ENCODE data around the gene DPPA4.

DPPA4 gene

DNA sequence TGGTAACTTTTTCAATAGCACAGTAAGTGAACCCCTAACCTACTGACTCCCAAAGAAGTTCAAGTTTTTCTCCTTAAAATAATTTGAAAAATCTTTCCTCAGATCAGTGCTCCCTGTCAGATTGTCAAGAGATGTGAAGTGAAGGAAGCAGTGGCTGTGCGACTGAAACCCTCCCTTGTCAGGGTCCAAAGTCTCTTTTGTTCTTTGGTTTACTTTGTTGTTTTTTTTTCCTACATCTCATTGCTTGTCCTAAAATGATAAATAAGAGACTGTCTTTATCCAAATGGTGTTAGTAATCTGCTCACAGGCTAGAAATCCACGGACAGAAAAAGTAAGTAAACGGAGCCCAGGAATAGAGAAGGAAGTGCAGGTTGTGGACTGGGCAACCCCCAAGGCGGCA, 976 bp upstream of the DPPA4 start:
- DNase-seq (ENCODE audit: low read depth in 2 of 2) = no peak

DNA sequence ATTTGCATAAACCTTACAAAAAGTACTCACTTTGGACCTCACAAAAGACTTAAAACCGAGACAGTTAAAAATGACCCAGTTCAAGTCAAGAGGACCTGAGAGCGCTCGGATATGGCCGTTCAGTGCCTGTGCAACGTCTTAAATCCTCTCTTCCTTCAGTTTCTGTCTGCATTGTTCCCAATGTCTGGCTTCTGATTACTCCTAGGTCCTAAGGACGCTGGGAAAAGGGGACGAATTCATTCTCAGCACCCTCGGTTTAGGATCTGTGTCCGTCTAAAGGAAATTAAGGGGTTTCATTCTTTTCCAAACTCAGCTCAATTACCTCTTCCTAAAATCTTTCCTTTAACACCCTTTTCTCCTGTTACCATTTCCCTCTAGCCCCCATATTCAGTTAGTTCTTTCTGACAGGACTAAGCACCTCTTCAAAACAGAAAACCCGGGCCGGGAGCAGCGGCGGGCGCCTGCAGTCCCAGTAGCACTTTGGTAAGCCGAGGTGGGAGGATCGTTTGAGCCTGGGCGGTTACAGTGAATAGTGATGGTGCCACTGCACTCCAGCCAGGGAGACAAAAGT, 970 bp downstream of the DPPA4 start:
- peak in 1 of 2 experiments; percentile 3 for DNase-seq (ENCODE audit: low read depth in 2 of 2)

- DNase-seq (ENCODE audit: low read depth in 2 of 2) = no peak
Observed at GRCh38 chr3:109334572-109334971, 2.8 kb downstream of the DPPA4 start.

GRCh38 chr3:109331692-109332091, 5.7 kb downstream of the DPPA4 start:
- no peak for DNase-seq (ENCODE audit: low read depth in 2 of 2)

- no peak for DNase-seq (ENCODE audit: low read depth in 2 of 2)
Observed at GRCh38 chr3:109330405-109330804, 6.9 kb downstream of the DPPA4 start.

- DNase-seq (ENCODE audit: low read depth in 2 of 2) = no peak
Observed at GRCh38 chr3:109328202-109328601, 9.1 kb downstream of the DPPA4 start.

- DNase-seq (ENCODE audit: low read depth in 2 of 2) = no peak
Observed at GRCh38 chr3:109325657-109326056, 11.7 kb downstream of the DPPA4 start.

GRCh38 chr3:109325109-109325508, 12.2 kb downstream of the DPPA4 start:
- no peak for DNase-seq (ENCODE audit: low read depth in 2 of 2)

- DNase-seq (ENCODE audit: low read depth in 2 of 2) = no peak
Observed at GRCh38 chr3:109316162-109316730, 21.1 kb downstream of the DPPA4 start, which contains the start of gene DPPA2. DPPA2 (minus strand) TSS chr3:109316517; CDS start chr3:109314542, 1,975 bp downstream.

DNA sequence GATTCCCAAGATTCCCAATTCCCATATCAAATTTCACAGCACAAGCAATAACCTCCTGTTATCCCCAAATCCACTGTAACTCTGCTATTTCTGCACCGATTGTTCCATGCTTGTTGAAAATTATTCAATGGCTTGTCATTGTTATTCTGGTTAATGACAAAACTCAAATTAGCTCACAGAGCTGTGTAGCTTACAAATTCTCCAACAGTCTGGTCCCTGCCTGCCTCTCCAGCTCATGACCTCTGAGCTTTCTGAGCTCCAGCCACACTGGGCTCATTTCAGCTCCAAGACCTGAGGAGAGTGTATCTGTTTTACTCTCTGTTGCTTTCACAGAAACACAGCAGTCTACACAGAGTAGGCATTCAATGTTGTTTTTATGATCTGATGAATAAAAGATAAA, 24.3 kb downstream of the DPPA4 start:
- DNase-seq (ENCODE audit: low read depth in 2 of 2) = no peak

- no peak for DNase-seq (ENCODE audit: low read depth in 2 of 2)
Observed at GRCh38 chr3:109297496-109297895, 39.9 kb downstream of the DPPA4 start.

GRCh38 chr3:109284071-109284470, 53.3 kb downstream of the DPPA4 start:
- no peak for DNase-seq (ENCODE audit: low read depth in 2 of 2)

DNA sequence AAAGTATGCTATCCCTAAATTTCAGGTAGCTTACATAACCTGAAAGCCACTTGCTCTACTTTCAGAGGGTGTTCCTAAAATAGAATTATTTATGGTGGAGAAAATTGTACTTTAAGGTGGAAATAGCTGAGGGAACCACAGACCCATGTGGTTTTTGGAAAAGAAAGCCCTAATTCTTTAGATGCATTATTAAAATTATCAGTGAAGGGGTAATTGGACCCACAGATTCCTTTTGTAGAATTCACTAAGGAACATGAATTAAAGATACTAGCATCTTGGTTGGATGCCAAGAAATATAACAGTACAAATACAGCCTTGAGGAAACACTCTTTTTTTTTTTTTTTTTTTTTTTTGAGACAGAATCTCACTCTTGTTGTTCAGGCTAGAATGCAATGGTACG, 58.8 kb downstream of the DPPA4 start:
- DNase-seq (ENCODE audit: low read depth in 2 of 2) = no peak

DNA sequence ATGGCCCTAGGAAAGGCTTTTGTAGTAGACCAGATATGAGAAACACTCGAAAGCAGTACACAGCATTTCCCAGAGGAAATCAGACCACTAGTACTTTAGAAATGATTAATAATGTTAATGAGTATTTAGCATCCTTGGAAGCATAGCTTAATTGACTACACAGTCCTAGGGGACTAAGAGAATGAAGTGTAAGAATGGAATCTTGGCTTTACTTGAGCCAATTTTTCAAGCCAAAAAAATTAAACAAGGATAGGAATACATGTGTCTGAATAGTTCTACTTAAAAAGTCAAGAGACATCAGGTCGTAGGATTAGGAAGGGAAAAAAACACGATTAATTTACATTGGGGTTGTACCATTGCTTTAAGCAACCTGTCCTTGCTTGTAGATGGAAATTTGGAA, 59.2 kb downstream of the DPPA4 start:
- DNase-seq (ENCODE audit: low read depth in 2 of 2) = no peak
